Activated T-helper 17 cell treated with anti-CD3 and anti-CD28 coated beads, Interleukin-2, amount 50 U/mL, for 72 hours (primary cell): Measurements from ENCODE around the gene OXCT2. TPM values are rescaled to one million over a fixed set of nuclear protein-coding genes. Genes with fewer than 3 reads are reported as not detected.

Source experiments
- ATAC-seq: fragments of 150-1000 bp; cut with Tn5 transposase; replicated peaks from 2 replicates; pipeline ENCODE4 v1.10.0; 2021; ENCODE audit warnings: mild to moderate bottlenecking, moderate library complexity
- H3K27ac Mint-ChIP-seq: one replicate; pipeline ENCODE4 v1.8.0; 2022; ENCODE audit warnings: mixed read lengths
- H3K27me3 Mint-ChIP-seq: one replicate; pipeline ENCODE4 v1.8.0; 2022; ENCODE audit warnings: mixed read lengths
- H3K36me3 Mint-ChIP-seq: one replicate; pipeline ENCODE4 v1.8.0; 2022; ENCODE audit warnings: low read depth, mild to moderate bottlenecking, mixed read lengths
- H3K4me1 Mint-ChIP-seq: one replicate; pipeline ENCODE4 v1.8.0; 2022; ENCODE audit warnings: mixed read lengths
- H3K4me3 Mint-ChIP-seq: one replicate; pipeline ENCODE4 v1.8.0; 2022; ENCODE audit warnings: mild to moderate bottlenecking, mixed read lengths
- H3K9me3 Mint-ChIP-seq: one replicate; pipeline ENCODE4 v1.8.0; 2022; ENCODE audit warnings: mixed read lengths
- total RNA-seq, 2 donors: library from RNA; stranded (reverse); gene quantifications; one replicate each; pipeline ENCODE4 v1.2.3, GENCODE V29; 2022

The OXCT2 gene
- total RNA-seq, 2 donors from 2014 or later: 0.69 to 1.1 TPM

GRCh38 chr1:39761557-39762260 lies 9.4 kb downstream of the OXCT2 start:
- Mint-ChIP-seq H3K9me3 (no peaks in the 10 kb centered on the region), H3K27ac (no peak overlapping the region), H3K4me3 (no peak overlapping the region), H3K27me3 (no peaks in the 10 kb centered on the region), H3K4me1 (no peaks in the 10 kb centered on the region), H3K36me3 (peaks cover 19% of the 10 kb centered on the region)
- no peak for ATAC-seq

DNA sequence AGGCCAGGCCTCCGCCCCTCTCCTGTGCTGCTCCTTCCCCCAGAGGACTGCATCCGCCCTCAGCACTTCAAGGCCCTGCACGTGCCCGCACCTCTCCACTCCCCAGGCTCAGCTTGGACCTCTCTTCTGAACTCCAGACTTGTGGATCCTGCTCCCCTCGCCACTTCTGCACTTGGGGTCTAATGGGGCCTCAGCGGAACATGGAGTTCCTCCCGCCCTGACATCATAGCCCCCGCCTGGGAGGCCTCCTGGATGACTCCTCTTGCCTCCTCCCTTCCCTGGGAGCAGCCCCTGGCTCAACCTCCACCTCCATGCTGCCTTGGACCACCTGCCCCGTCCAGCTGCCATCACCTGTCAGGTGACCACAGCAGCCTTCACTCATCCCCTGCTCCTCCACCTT lies 10.1 kb downstream of the OXCT2 start:
- no peak for ATAC-seq
- Mint-ChIP-seq H3K36me3 (peaks cover 26% of the 10 kb centered on the region), H3K27me3 (no peaks in the 10 kb centered on the region), H3K4me3 (no peak overlapping the region), H3K9me3 (no peaks in the 10 kb centered on the region), H3K4me1 (no peaks in the 10 kb centered on the region), H3K27ac (no peak overlapping the region)

DNA sequence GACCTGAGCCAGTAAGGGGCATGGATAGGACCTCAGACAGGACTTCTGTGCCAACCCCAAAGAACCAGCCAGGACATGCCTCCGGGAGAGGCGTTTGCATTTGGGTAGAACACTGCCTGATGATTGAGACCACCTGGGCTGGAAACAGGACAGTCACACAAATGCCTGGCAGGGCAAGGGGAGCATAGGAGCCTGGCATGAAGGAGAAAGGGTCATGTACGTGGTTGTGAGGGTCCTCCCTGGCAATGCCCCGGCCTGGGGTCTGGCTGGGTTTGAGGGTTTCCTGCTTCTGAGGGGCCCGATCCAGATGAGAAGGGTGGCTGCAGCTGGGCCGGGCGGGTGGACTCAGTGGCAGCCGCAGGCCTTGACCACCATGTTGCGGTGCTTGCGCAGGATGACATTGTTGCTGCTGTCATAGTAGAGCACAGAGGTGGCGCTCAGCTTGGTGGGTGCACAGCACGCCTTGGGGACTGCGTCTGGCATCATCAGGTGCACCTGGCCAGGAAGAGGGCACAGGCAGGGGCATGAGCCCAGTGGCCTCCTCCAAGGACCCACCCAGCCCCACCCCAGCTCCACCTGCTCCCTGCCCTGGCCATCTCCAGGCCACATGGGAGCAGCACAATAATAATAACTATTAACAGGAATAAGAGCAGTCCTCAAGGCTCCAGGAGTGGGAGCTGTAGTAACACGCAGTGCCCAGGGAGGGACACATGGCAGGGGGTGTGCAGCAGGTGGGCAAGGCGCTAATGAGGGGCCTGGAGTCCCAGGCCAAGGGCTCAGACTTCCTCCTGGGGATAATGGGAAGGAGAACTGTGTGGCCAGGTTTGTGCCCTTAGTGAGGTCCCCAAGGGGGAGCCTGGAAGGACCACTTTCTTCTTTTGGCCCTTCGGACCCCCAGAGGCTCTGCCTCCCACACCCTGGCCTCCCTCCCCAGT lies 10.8 kb downstream of the OXCT2 start:
- H3K9me3 Mint-ChIP-seq: no peaks in the 10 kb centered on the region
- H3K27me3 Mint-ChIP-seq: no peaks in the 10 kb centered on the region
- H3K4me3 Mint-ChIP-seq: no peak overlapping the region
- no peak overlapping the region for H3K27ac Mint-ChIP-seq
- H3K36me3 Mint-ChIP-seq: peaks cover 33% of the 10 kb centered on the region
- no peak for ATAC-seq
- H3K4me1 Mint-ChIP-seq: no peaks in the 10 kb centered on the region

DNA sequence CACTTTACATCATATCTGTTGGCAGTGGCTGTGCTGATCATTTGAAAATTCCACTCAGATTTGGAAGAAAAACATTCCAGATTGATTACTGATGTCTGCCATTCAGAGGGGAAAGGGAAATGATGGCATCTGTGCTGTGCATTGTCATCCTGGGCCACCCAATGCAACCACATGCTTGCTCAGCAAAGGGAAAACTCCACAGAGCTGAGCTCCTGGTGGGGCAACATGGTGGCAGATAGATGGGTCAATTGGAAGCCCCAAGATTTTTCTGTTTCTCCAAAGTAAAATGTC lies 11.8 kb downstream of the OXCT2 start:
- Mint-ChIP-seq H3K36me3 (peaks cover 43% of the 10 kb centered on the region), H3K4me1 (no peaks in the 10 kb centered on the region), H3K9me3 (no peaks in the 10 kb centered on the region), H3K27me3 (no peaks in the 10 kb centered on the region), H3K4me3 (no peak overlapping the region), H3K27ac (no peak overlapping the region)
- no peak for ATAC-seq

DNA sequence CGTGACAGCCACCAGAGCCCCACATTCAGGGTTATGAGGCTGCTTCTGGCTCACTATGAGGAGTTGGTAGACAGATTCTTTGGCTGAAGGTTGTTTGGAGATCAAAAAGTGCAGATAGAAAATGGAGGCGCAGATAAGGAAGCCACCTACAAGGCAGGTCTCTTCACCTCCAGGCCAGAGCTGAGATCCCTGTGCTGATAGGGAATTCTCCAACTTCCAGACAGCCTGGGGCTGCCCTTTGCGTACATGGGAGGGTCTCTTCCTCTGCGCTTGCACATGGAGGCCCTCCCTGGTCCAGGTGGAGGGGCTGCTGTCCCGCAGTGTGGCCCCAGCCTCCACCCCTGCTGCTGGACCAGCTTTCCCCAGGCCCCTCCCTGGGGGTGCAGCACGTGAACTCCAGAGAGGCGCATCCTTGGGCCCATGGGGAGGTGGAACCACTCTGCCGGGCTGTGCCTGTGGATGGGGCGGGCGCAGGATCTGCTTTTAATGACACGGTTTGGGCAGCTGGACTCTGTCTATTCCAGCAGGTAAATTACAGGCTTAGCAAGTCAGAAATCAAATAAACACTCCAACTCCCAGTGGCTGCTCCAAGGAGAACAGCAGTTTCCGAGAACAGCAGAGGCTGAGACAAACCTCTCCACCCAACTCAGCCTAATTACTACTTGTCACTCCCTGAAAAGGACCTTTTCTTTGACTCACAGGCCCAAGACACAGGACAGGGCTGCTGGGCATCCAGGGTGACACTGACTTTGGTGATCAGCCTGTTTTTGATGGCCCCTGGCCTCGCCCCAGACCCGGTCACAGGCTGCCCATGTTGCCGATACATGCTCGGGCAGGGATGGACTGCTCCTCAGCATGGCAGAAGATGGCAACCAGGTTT lies 12.4 kb downstream of the OXCT2 start:
- Mint-ChIP-seq H3K4me3 (no peak overlapping the region), H3K27me3 (no peaks in the 10 kb centered on the region), H3K27ac (no peak overlapping the region), H3K4me1 (no peaks in the 10 kb centered on the region), H3K9me3 (no peaks in the 10 kb centered on the region), H3K36me3 (peaks cover 48% of the 10 kb centered on the region)
- no peak for ATAC-seq

- no peak for ATAC-seq
- Mint-ChIP-seq H3K4me3 (no peak overlapping the region), H3K27ac (no peak overlapping the region), H3K27me3 (no peaks in the 10 kb centered on the region), H3K4me1 (no peaks in the 10 kb centered on the region), H3K9me3 (no peaks in the 10 kb centered on the region), H3K36me3 (peaks cover 61% of the 10 kb centered on the region)
These were observed 13.6 kb downstream of the OXCT2 start for GRCh38 chr1:39757501-39757900.

DNA sequence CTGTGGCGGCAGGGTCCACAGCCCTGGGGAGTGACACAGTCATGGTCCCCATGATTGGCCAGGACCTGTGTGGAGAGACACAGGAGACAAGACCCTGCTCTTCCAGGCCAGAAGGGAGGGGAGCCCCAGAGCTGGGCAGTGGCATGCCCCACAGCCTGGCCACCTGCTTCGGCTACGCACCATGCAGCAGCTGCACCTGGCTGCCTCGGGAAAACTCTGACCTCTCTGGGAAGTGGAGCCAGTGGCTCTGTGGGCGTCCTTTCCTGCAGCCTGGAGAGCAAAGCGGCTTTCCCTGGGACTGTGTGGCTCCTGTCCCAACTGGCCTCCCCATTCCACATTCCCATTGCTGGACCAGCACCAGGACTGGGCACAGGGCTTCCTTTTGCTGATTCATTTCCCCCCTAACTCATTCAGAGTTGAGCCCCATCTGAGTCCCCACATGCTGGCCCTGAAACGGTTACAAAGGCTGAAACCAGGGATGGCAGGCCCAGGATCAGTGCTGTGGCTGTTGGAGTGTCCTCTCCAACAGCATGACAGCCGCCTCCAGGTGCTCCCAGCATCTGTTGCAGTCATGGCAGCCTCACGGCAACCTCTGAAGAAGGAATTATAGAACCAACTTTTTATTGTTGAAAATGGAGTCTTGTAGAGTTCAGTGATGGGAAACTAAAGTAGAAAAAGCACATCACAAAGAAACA lies 15.0 kb downstream of the OXCT2 start:
- no peak for ATAC-seq

GRCh38 chr1:39754906-39755504 lies 16.1 kb downstream of the OXCT2 start:
- Mint-ChIP-seq H3K36me3 (peaks cover 86% of the 10 kb centered on the region), H3K4me3 (no peak overlapping the region)
- ATAC-seq: no peak

More for the DNA sequence above, 15.0 kb downstream of the OXCT2 start:
- Mint-ChIP-seq H3K4me3 (no peak overlapping the region), H3K27ac (no peak overlapping the region), H3K9me3 (no peaks in the 10 kb centered on the region), H3K4me1 (no peaks in the 10 kb centered on the region), H3K27me3 (no peaks in the 10 kb centered on the region), H3K36me3 (peaks cover 75% of the 10 kb centered on the region)

DNA sequence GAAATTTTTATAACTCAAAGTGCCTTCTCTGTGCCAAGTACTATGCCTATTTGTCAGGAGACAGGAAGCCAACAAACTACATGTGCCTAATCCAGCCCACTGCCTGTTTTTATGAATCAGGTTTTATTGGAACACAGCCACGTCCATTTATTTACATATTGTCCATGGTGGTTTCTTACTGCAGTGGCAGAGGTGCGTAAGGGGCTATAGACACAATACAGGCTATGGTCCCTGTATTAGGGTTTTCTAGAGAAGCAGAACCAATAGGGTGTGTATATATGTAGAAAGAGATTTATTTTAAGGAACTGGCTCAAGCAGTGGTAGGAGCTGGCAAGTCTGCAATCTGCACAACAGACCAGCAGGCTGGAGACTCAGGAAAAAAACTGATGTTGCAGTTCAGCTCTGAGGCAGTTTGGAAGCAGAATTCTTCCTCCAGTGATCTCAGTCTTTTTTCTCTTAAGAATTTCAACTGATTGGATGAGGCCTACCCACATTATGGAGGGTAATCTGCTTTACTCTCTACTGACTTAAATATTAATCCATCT lies 17.1 kb downstream of the OXCT2 start:
- peaks cover 95% of the 10 kb centered on the region for H3K36me3 Mint-ChIP-seq
- no peaks in the 10 kb centered on the region for H3K9me3 Mint-ChIP-seq
- ATAC-seq: no peak
- no peak overlapping the region for H3K27ac Mint-ChIP-seq
- H3K4me3 Mint-ChIP-seq: no peak overlapping the region
- no peaks in the 10 kb centered on the region for H3K27me3 Mint-ChIP-seq
- H3K4me1 Mint-ChIP-seq: peaks cover 4% of the 10 kb centered on the region

More at GRCh38 chr1:39754906-39755504, 16.1 kb downstream of the OXCT2 start:
- Mint-ChIP-seq H3K9me3 (no peaks in the 10 kb centered on the region), H3K4me1 (peaks cover 4% of the 10 kb centered on the region), H3K27me3 (no peaks in the 10 kb centered on the region), H3K27ac (no peak overlapping the region)

DNA sequence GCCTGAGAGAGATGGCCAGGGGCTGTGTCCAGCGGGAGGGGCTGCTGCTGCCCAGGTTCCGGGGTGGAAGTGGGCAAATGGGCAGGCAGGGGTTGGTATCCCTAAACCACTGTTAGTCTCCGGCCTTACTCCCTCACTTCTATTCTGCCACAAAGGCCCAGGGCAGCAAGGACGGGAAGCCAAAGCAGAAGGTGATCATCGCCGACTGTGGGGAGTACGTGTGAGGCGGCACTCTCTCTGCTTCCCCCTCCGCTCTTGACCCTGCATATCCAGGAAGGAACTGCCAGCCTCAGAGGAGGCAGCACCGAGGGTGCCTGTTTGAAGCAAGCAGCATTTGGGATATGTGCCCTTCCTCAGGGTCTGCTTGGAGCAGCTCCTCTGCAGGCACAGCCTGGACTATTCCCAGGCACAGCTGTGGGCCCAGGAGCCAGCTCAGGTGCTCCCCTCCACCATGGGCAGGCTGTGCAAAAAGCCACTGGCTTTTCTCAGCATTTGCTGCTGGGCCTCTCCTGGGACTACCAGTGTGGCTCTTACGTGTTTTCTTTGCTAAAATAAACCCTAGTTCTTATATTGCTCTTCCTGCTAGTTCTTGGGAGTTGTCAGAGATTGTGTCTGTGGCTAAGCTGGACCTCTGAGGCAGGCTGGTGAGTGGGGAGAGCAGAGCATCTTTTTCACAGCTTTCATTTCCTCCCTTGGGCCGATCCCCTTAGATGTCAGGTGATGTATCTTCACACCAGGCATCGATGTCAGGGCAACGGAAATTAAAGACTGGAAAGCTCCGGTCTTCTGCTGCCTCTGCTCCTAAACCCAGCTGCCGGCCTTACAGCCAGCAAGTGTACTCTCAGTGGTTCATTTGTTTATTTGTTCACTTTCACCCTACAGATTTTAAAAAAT lies 17.8 kb downstream of the OXCT2 start:
- H3K27me3 Mint-ChIP-seq: no peaks in the 10 kb centered on the region
- H3K27ac Mint-ChIP-seq: no peak overlapping the region
- no peak for ATAC-seq
- H3K4me1 Mint-ChIP-seq: peaks cover 4% of the 10 kb centered on the region
- H3K9me3 Mint-ChIP-seq: no peaks in the 10 kb centered on the region
- H3K36me3 Mint-ChIP-seq: peaks cover 100% of the 10 kb centered on the region
- H3K4me3 Mint-ChIP-seq: no peak overlapping the region

DNA sequence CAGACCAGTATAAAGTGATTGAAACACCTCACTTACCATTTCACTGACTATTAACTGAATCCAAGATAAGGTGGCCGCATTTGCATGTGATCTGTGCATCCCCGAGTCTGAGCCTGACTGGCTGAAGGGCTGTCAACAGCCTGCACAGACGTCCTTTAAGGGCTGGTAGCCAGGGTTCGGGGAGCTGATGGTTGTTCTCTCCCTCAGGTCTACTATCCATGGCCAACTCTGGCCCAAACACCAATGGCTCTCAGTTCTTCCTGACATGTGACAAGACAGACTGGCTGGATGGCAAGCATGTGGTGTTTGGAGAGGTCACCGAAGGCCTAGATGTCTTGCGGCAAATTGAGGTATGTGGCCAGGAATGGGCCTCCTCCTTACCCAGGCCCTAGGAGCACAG lies 18.4 kb downstream of the OXCT2 start:
- Mint-ChIP-seq H3K27ac (no peak overlapping the region), H3K9me3 (no peaks in the 10 kb centered on the region), H3K36me3 (peaks cover 100% of the 10 kb centered on the region), H3K27me3 (no peaks in the 10 kb centered on the region), H3K4me3 (no peak overlapping the region), H3K4me1 (peaks cover 4% of the 10 kb centered on the region)
- ATAC-seq: no peak

GRCh38 chr1:39751595-39751994 lies 19.6 kb downstream of the OXCT2 start:
- ATAC-seq: no peak
- H3K4me1 Mint-ChIP-seq: peaks cover 4% of the 10 kb centered on the region
- no peak overlapping the region for H3K27ac Mint-ChIP-seq
- no peaks in the 10 kb centered on the region for H3K9me3 Mint-ChIP-seq
- H3K36me3 Mint-ChIP-seq: peaks cover 99% of the 10 kb centered on the region
- no peaks in the 10 kb centered on the region for H3K27me3 Mint-ChIP-seq
- H3K4me3 Mint-ChIP-seq: no peak overlapping the region
